HPDE6-E6E7 (cell line): ENCODE measurements around the gene ATP5F1A.
A peak's percentile ranks its signal among the peaks of the same experiment; 100 is the strongest.
"Not testable (repeated sequence)": the region's sequence is repeated elsewhere in the genome, so short reads cannot be mapped to it uniquely, and the experiment has no call there.

ENCODE experiments used
- DNase-seq: peaks from one replicate; pipeline ENCODE4 v3.0.0; 2011; ENCODE audit warnings: missing footprints; ENCODE audit errors: extremely low spot score

ATP5F1A gene

DNA sequence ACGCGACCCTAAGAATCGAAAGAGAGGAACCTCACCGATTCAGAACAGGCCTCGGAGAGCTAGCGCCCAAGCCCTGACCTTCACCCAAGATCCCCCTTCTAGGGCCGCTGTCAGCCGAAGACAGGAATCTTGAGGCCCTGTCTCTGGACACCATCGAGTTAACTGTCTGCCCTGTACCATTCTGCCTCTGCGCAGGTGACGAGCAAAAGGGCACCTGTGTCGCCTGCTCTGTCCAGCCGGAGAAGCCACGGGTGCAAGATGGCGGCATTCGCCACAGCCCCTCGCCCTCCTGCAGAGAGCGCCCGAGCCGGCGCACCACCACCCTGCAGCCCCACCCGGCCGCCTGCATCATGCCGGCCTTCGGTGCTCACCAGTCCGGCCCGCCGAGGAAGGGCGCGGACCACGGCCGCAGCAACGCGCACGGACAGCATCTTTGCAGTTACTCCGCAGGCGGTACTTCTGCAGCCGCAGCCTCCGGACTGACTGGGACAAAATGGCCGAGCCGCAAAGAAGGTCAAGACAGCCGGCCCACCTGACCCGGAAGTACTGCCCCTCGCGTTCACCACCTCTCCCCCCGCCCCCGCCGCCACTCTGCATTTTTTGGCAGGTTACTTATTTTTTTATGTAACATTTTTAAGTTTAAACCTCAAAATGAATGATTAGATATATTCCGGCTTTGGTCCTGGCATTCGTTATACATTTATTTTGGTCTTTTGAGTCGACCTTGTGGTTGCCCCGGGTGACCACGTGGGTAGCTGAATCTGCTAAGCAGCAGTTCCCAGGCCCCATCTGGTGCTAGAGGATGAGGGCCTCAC is at the start of gene ATP5F1A:
TSS of gene ATP5F1A (minus strand) at position 496 of the 815 bp plus-strand sequence. CDS start at position 431, 65 bp downstream.
- DNase-seq, result peak; percentile 77

DNA sequence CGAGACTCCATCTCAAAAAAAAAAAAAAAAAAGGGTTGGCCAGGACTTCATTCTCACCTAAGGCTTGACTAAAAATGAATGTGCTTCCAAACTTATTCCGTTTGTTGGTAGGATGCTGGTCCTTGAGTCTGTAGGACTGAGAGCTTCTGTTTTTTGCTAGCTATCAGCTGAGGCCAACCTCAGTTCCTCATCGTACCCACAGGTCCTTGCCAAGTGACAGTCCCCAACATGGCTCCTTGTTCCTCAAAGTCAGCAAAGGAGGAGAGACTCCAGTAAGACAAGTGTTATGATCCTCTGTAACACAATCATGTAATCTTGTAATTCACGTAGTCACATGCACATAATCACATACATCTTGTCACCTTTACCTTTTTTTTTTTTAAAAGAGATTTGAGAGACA is 43.1 kb upstream of the ATP5F1A start:
- DNase-seq, result no peak

DNA sequence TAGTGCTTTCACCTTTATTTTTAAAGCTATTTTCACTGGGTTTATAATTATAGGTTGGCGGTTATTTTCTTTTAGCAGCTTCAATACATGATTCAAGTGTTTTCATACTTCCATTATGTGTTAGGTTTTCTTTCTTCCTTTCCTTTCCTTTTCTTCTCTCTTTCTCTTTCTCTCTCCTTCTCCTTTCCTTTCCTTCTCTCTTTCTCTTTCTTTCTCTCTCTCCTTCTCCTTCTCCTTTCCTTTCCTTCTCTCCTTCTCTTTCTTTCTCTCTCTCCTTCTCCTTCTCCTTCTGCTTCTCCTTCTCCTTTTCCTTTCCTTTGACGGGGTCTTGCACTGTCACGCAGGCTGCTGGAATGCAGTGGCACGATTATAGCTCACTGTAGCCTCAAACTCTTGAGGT is 42.1 kb upstream of the ATP5F1A start:
- no peak for DNase-seq

DNA sequence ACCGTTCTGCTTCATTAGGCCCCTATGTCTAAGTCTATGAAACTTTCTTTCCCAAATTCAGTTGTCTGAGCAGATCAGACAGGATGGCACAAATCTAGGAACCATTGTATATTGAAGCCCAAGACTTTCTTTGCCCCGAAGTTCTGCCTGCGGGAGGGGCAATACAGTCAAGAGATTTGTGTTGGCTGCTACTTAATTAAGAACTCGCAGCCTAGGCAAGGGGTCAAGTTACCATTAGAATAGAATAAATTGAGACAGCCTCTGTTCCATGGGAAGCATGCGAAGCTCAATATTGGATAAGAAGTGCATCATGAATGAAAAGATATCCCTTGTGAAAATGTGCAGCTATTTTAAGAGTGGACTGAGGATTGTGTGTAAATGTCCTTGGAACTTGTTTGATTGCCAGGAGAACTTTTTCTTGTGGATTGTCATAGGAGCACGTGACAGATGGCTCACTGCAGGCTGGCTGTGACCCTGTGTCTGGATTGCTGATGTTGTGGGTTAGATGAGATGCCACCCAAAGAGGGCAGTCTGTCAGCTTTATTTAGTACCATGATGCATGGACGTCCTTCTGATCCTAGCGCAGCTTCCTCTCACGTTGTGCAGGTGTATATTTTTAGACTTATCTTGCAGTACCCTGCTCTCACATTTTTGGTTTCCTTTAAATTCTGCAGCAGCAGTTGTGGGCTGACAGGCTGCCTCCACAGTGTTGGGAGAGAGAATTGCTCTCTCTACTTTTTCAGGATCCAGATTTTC is 37.0 kb upstream of the ATP5F1A start:
- no peak for DNase-seq

DNA sequence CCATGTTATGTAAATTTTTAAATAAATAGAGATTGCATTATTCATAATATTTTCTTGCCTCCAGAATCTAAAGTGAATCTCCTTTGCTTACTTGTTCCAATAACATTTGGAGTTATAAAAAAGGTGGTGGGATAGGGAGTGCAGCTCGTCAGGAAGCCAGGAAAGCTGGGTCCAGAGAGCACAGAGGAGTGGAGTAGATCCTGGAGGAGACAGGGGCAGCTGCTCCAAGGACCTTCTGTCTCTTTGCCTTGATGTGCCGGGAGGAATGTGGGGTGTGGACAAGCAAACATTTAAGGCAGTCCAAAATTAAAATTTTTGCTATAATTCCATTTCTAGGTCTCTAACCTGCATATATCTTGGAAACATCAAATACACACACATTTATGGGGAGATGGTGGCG is 35.4 kb upstream of the ATP5F1A start:
- DNase-seq, result no peak

DNA sequence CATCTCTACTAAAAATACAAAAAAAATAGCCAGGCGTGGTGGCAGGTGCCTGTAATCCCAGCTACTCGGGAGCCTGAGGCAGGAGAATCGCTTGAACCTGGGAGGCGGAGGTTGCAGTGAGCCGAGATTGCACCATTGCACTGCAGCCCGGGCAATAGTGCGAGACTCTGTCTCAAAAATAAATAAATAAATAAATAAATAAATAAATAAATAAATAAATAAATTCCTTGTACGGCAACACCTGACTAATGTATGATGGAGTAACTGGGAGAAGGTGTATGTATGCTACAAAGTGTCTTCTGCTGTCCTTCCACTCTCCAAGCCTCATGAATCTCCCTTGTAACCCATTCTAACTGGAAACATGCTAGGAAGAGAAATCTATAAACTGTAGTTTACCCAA is 32.5 kb upstream of the ATP5F1A start:
- not testable (repeated sequence) for DNase-seq

DNA sequence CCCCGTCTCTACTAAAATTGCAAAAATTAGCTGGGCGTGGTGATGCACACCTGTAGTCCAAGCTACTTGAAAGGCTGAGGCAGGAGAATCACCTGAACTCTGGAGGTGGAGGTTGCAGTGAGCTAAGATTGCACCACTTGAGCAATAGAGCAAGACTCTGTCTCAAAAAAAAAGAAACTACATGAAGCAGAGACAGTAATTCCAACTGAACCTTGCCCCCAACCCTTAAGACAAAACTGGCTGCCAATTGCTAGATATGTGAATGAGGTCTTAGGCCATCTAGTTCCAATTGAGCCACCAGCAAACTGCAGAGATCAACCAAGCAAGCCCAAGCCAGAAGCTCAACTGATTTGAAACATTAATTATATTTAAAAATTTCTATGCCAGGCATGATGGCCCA is 32.0 kb upstream of the ATP5F1A start:
- DNase-seq, result no peak

DNA sequence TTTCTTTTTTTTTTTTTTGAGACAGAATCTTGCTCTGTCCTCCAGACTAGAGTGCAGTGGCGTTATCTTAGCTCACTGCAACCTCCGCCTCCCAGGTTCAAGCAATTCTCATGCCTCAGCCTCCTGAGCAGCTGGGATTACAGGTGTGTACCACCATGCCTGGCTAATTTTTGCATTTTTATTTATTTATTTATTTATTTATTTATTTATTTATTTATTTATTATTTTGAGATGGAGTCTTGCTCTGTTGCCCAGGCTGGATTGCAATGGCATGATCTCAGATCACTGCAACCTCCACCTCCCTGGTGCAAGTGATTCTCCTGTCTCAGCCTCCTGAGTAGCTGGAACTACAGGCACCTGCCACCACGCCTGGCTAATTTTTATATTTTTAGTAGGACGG is 28.5 kb upstream of the ATP5F1A start:
- DNase-seq, result not testable (repeated sequence)

DNA sequence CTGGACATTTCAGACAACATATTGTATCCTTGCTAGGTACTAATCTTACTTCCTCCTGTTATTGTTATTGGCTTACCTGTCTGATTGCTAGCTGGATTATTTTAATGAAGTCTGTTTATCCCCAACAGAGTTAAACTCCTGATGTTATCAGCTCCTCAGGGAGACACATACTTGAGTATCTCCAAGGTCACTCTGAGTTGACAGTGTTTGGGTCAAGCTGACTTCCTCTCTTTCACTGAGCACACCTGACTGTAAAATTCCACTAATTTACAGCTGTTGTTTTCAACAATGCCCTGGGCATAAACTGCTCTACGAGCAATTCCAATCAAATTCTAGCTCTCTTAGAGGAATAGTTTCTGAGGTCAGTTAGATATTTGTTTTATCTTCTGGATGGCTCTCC is 15.7 kb upstream of the ATP5F1A start:
- no peak for DNase-seq

DNA sequence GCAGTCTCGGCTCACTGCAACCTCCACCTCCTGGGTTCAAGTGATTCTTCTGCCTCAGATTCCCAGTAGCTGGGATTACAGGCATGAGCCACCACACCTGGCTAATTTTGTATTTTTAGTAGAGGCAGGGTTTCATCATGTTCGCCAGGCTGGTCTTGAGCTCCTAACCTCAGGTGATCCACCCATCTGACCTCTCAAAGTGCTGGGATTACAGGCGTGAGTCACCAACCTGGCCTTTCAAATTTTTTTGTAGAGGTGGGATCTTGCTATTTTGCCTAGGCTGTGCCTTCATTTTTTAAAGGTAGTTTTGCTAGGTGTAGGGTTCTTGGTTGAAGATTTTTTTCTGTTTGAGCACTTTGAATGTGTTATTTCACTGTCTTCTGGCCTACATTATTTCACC is 12.3 kb upstream of the ATP5F1A start:
- no peak for DNase-seq

DNA sequence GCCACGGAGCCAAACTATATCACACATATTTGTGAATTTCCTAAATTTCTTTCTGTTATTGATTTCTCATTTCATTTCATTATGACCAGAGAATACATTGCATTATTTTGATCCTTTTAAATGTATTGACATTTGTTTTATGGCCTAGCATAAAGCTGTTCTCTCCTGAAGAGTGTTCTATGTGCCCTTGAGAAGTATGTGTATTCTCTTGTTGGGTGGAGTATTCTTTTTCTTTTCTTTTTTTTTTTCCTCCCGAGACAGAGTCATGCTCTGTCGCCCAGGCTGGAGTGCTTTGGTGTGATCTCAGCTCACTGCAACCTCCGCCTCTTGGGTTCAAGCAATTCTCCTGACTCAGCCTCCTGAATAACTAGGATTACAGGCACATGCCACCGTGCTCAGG is 11.3 kb upstream of the ATP5F1A start:
- no peak for DNase-seq

DNA sequence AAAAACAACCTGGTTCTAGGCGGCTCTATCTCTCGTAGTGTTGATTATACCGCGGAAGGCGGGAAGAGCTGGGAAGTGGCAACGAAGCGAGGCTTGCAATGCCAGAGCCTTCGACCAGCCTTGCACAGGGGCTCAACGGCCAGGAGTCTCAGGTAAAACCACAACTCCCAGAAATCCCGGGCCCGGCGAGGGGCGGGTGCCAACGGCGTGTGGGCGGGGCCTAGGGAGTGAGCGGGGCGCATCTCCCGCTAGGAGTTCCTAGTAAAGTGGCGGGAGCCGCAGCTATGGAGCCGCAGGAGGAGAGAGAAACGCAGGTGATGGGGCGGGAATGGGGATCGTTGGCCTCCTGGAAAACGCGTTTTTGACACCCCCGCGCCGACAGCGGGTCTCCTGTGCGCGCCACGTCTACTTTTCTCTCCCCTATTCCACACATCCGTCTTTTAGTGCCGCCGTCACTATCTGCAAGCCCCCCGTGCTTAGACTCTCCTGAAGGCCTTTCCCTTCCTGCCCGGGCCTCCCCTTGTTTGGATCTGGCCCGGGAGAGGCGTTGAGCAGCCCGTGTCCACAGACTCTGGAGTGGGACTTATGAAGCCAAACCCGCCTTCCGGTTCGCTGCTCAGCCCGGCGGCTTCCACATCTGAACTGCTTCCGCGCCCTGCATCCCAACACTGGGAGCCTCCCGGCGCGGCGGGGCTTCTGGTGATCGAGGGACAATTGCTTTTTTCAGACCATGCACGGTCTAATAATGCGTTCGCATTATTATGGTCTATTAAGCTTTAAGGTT is 6.2 kb upstream of the ATP5F1A start, which contains the start of gene HAUS1:
TSS of gene HAUS1 (plus strand) at position 258 of the 784 bp plus-strand sequence. CDS start at position 285, 27 bp downstream.
- DNase-seq, result peak; percentile 95

DNA sequence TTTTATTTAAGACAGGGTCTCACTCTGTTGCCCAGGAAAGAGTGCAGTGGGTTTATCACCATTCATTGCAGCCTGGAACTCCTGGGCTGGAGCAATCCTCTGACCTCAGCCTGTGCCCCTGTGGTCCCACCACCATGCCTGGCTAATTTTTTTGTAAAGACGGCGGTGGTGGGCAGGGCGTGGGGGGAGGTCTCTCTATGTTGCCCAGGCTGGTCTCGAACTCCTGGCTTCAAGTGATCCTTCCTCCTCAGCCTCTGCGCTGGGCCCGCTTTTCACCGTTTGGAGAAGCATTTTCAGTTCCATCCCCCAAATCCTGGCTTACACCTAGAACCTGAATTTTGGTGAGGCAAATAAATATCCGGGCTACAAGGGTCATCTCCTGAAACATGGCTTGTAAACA is 1.4 kb upstream of the ATP5F1A start:
- DNase-seq, result no peak

DNA sequence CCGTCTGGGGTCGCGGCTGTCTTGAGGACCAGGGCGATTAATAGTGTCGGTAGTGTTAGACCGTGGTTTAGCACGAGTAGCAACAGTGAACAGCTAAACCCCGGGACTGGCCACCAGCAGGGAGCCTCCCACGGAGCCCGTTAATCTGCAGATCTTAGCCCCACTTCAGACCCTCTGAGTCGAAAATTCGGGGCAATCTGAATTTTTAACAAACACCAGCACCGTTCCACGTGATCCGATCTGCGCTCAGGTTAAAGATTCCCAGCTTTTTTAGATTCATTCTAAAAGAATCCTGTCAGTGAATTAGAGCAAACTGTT is 479 bp upstream of the ATP5F1A start:
- no peak for DNase-seq

DNA sequence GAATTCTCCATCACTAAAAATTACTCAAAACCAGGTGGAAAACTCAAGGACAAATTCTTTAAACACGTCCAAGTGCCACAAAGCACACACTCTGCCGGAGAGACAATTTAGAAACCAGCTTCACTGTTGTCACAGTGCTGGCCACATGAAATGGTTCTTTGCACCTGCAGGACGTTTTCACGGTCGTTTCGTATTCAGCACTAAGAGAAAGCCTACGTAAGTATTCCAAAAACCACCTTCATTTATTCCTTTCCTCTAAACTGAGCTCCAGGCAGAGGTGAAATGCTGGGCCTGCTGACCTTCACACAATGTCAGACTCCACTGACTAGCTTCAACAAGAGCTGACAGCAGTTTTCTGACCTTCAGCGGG is 680 bp downstream of the ATP5F1A start:
- no peak for DNase-seq

DNA sequence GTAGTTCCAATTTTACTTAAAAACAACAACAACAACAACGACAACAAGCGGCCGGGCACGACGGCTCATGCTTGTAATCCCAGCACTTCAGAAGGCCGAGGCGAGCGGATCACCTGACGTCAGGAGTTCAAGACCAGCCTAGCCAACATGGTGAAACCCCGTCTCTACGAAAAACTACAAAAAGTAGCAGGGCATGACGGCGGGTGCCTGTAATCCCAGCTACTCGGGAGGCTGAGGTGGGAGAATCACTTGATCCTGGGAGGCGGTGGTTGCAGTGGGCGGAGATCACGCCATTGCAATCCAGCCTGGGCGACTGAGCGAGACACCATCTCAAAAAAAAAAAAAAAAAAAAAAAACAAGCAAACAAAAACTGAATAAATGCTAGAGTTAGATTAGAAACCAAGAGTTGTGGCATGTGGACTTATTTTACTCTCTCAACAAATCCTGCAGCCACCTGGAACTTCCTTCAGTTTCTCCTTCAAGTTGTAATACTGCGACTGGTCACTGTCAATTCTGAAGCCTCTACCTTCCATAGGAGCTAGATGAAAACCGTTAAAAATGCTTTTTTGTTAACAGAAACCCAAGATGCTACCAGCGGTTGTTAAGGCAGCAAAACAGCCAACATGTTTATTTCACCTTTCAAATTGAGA is 1.3 kb downstream of the ATP5F1A start:
- DNase-seq, result no peak

DNA sequence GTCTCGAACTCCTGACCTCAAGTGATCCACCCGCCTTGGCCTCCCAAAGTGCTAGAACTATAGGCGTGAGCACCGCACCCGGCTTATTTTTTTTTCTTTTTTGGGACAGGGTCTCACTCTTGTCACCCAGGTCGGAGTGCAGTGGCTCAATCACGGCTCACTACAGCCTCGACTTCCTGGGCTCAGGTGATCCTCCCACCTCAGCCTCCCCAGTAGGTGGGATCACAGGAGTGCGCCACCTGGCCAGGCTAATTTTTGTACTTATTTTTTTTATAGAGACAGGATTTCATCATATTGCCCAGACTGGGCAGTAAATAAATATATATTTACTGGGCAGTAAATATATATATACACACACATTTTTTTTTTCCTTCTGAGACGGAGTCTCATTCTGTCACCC is 2.6 kb downstream of the ATP5F1A start:
- no peak for DNase-seq

DNA sequence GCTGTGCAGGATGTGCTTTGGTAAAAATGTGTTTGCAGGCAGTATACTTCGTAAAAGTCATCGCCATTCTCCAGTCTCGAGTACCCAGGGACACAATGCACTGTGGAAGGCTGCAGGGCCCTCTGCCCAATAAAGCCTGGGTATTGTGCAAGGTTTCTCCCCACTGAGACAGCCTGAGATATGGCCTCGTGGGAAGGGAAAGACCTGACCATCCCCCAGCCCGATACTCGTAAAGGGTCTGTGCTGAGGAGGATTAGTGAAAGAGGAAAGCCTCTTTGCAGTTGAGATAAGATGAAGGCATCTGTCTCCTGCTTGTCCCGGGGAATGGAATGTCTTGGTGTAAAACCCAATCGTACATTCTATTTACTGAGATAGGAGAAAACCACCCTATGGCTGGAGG is 9.6 kb downstream of the ATP5F1A start:
- not testable (repeated sequence) for DNase-seq

DNA sequence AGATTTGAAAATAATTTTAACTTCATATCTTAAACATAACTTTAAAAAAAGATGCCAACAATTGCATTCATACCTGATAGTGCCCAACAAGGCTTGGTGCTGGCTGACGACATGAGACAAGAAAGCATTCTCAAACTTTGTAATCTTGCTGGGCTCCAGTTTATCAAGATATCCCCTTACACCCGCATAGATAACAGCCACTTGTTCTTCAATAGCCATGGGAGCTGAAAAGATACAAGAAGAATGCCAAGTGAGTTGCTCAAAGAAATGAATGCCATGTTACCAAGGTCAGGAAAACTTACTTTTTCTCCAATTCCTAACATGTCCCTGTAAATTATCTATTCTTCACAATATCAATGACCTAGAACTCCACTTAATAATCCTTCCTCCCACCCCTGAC is 13.7 kb downstream of the ATP5F1A start:
- no peak for DNase-seq

DNA sequence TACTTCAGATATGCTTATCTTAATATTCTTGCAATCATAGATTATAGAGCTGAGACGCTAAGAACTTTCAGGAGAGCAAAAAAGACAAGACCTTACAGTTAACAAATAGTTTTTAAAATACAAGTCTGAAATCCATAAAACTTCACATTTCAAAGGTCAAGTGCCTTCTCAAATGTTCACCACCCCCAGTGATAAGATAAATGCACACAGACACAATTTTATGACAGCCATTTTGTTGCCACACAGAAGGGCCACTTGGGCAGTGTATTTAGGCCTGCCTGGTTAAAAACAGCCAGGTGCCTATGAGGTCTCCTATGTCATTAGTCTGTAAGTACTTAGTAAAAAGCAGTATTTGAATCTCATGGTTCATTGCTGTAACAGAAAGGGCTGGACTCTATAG is 17.9 kb downstream of the ATP5F1A start:
- no peak for DNase-seq

DNA sequence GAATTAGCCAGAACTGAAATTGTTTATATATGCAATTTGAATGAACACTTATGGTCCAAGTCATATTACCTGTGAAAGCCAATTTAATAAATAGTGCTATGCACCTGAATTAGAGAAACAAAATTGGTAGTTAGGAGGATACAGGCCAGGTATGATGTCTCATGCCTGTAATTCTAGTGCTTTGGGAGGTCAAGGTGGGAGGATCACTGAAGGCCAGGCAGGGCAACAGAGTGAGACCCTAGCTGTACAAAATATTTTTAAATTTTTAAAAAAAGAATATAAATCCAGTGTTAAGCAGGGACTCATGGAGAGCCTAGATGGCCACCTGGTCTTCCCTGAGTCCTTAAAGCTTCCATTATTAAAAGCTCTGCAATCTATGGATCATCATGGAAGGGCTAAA is 18.8 kb downstream of the ATP5F1A start:
- DNase-seq, result no peak
